ENCODE results near the gene JMJD6.

Gene JMJD6

GRCh38 chr17:76709077-76709950 lies 17.1 kb downstream of the JMJD6 start:
- H3K27me3 ChIP-seq (ENCODE audit: insufficient read depth, poor library complexity, severe bottlenecking), result no peaks in the 10 kb centered on the region
- DNase-seq (ENCODE audit: low read depth in 1 of 2, low spot score in 1 of 2), result no peak
- H3K27ac ChIP-seq (replicated peaks), result no peak overlapping the region
- TF ChIP-seq SPI1 (IDR thresholded peaks at IDR 0.05; ENCODE audit: borderline replicate concordance, low read depth) (no peak), CTCF (IDR thresholded peaks at IDR 0.05; ENCODE audit: insufficient read depth, low read length) (no peak), GABPA (IDR thresholded peaks at IDR 0.05; ENCODE audit: low read depth) (no peak), POLR2AphosphoS5 (IDR thresholded peaks at IDR 0.05; ENCODE audit: low read depth) (no peak), REST (IDR thresholded peaks at IDR 0.05; ENCODE audit: insufficient replicate concordance, low read depth) (no peak)
- H3K4me3 ChIP-seq (replicated peaks; ENCODE audit: insufficient read depth, low read length), result no peak overlapping the region

- Histone ChIP-seq H3K4me3 (replicated peaks; ENCODE audit: insufficient read depth, low read length) (no peak overlapping the region), H3K27ac (replicated peaks) (no peak overlapping the region), H3K27me3 (ENCODE audit: insufficient read depth, poor library complexity, severe bottlenecking) (no peaks in the 10 kb centered on the region)
- no peak for DNase-seq (ENCODE audit: low read depth in 1 of 2, low spot score in 1 of 2)
- TF ChIP-seq SPI1 (IDR thresholded peaks at IDR 0.05; ENCODE audit: borderline replicate concordance, low read depth) (no peak), CTCF (IDR thresholded peaks at IDR 0.05; ENCODE audit: insufficient read depth, low read length) (no peak)
Observed at GRCh38 chr17:76707985-76708807, 18.2 kb downstream of the JMJD6 start.

GRCh38 chr17:76706817-76707216 lies 19.6 kb downstream of the JMJD6 start:
- no peak overlapping the region for H3K27ac ChIP-seq (replicated peaks)
- H3K27me3 ChIP-seq (ENCODE audit: insufficient read depth, poor library complexity, severe bottlenecking), result no peaks in the 10 kb centered on the region
- TF ChIP-seq GABPA (IDR thresholded peaks at IDR 0.05; ENCODE audit: low read depth), result no peak
- no peak for TF ChIP-seq SPI1 (IDR thresholded peaks at IDR 0.05; ENCODE audit: borderline replicate concordance, low read depth)
- TF ChIP-seq CTCF (IDR thresholded peaks at IDR 0.05; ENCODE audit: insufficient read depth, low read length), result no peak
- no peak for TF ChIP-seq REST (IDR thresholded peaks at IDR 0.05; ENCODE audit: insufficient replicate concordance, low read depth)
- TF ChIP-seq POLR2AphosphoS5 (IDR thresholded peaks at IDR 0.05; ENCODE audit: low read depth), result no peak
- DNase-seq (ENCODE audit: low read depth in 1 of 2, low spot score in 1 of 2), result no peak
- no peak overlapping the region for H3K4me3 ChIP-seq (replicated peaks; ENCODE audit: insufficient read depth, low read length)

All from HL-60 (cell line).